OCI-LY3 (cell line): ENCODE results near the gene ZSCAN18.

ENCODE experiments used
- H2AFZ ChIP-seq: fragments of 200-600, 300-600 bp; shearing (Covaris generic); 2 replicates; pipeline ENCODE4 v1.6.0; 2014; ENCODE audit warnings: antibody characterized with exemption, low read depth, low read length
- H3K27ac ChIP-seq: fragments of 200-600, 300-600 bp; sonication (generic); 2 replicates; pipeline ENCODE4 v1.5.1; 2014; ENCODE audit warnings: mild to moderate bottlenecking, low read length, moderate library complexity, mixed read lengths
- H3K27me3 ChIP-seq: fragments of 200-600, 300-600 bp; sonication (generic); 2 replicates; pipeline ENCODE4 v1.6.1; 2014; ENCODE audit warnings: low read depth, low read length, mixed read lengths
- H3K36me3 ChIP-seq: fragments of 200-600, 300-600 bp; sonication (generic); replicated peaks from 2 replicates; pipeline ENCODE3; 2014; ENCODE audit warnings: low read depth, low read length, mixed read lengths
- H3K4me1 ChIP-seq: fragments of 300-600, 200-600 bp; sonication (generic); 2 replicates; pipeline ENCODE4 v1.6.1; 2014; ENCODE audit warnings: low read length, mixed read lengths
- H3K4me2 ChIP-seq: fragments of 200-600, 300-600 bp; sonication (generic); 2 replicates; pipeline ENCODE4 v1.6.1; 2014; ENCODE audit warnings: low read length, mixed read lengths
- H3K4me3 ChIP-seq: fragments of 300-600, 200-600 bp; sonication (generic); 2 replicates; pipeline ENCODE4 v1.5.1; 2014; ENCODE audit warnings: antibody characterized with exemption, mild to moderate bottlenecking, low read length, moderate library complexity
- H3K79me2 ChIP-seq: fragments of 300-600, 200-600 bp; shearing (Covaris generic); 2 replicates; pipeline ENCODE4 v1.6.1; 2014; ENCODE audit warnings: mild to moderate bottlenecking, low read length, mixed read lengths
- H3K9ac ChIP-seq: fragments of 300-600, 200-600 bp; shearing (Covaris generic); 2 replicates; pipeline ENCODE4 v1.6.0; 2014; ENCODE audit warnings: mild to moderate bottlenecking, low read length, moderate library complexity
- H3K9me3 ChIP-seq: fragments of 200-600, 300-600 bp; shearing (Covaris generic); 2 replicates; pipeline ENCODE4 v1.6.1; 2014; ENCODE audit warnings: low read length, mixed read lengths; ENCODE audit not compliant: insufficient read depth
- H4K20me1 ChIP-seq: fragments of 200-600, 300-600 bp; sonication (generic); 2 replicates; pipeline ENCODE4 v1.6.1; 2016; ENCODE audit warnings: low read length, mixed read lengths; ENCODE audit not compliant: insufficient read depth
- EZH2phosphoT487 ChIP-seq: fragments of 200-600 bp; shearing (Covaris generic); IDR thresholded peaks from 2 replicates; pipeline ENCODE4 v1.6.1; 2018; ENCODE audit warnings: antibody characterized with exemption, mixed run types, low read depth
- TF ChIP-seq, protein P1 (sequence below): fragments of 200-600, 300-600 bp; sonication (generic); IDR thresholded peaks from 2 replicates; pipeline ENCODE4 v1.5.1; 2014; ENCODE audit warnings: antibody characterized with exemption, low read length, low read depth

The ZSCAN18 gene

DNA sequence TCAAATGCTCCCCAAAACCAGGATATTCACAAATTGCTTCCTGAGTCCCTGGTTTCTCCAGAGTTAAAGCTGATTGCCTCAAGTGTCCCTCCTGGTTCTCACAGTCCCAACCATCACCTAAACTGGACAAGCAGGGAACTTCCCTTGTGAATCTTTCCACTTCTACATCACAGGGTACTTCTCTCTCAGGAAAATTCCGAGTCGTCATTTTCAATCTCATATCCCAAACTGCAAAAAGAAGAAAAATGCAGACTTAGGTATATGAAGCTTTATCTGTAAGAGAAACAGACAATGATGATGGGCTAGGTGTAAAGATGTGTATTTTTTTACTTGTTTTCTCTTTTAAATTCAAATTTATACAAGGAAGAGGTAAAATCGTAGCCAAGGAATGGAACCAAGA, 31.3 kb upstream of the ZSCAN18 start:
- Histone ChIP-seq H2AFZ (no peak overlapping the region), H3K36me3 (peaks cover 78% of the 10 kb centered on the region), H4K20me1 (no peaks in the 10 kb centered on the region), H3K79me2 (no peaks in the 10 kb centered on the region), H3K27ac (no peak overlapping the region), H3K9ac (no peak overlapping the region), H3K4me2 (no peak overlapping the region), H3K27me3 (no peaks in the 10 kb centered on the region), H3K4me1 (no peaks in the 10 kb centered on the region), H3K9me3 (peaks cover 77% of the 10 kb centered on the region), H3K4me3 (no peak overlapping the region)
- TF ChIP-seq, protein P1, sequence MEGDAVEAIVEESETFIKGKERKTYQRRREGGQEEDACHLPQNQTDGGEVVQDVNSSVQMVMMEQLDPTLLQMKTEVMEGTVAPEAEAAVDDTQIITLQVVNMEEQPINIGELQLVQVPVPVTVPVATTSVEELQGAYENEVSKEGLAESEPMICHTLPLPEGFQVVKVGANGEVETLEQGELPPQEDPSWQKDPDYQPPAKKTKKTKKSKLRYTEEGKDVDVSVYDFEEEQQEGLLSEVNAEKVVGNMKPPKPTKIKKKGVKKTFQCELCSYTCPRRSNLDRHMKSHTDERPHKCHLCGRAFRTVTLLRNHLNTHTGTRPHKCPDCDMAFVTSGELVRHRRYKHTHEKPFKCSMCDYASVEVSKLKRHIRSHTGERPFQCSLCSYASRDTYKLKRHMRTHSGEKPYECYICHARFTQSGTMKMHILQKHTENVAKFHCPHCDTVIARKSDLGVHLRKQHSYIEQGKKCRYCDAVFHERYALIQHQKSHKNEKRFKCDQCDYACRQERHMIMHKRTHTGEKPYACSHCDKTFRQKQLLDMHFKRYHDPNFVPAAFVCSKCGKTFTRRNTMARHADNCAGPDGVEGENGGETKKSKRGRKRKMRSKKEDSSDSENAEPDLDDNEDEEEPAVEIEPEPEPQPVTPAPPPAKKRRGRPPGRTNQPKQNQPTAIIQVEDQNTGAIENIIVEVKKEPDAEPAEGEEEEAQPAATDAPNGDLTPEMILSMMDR, result no peak
- TF ChIP-seq EZH2phosphoT487, result no peak

- H3K4me1 ChIP-seq, result no peaks in the 10 kb centered on the region
- peaks cover 67% of the 10 kb centered on the region for H3K36me3 ChIP-seq
- no peaks in the 10 kb centered on the region for H3K27me3 ChIP-seq
- no peaks in the 10 kb centered on the region for H4K20me1 ChIP-seq
- no peak overlapping the region for H3K9ac ChIP-seq
- no peak overlapping the region for H3K4me3 ChIP-seq
- no peaks in the 10 kb centered on the region for H3K79me2 ChIP-seq
- no peak overlapping the region for H3K27ac ChIP-seq
- H3K4me2 ChIP-seq, result no peak overlapping the region
- no peak overlapping the region for H2AFZ ChIP-seq
- peaks cover 76% of the 10 kb centered on the region for H3K9me3 ChIP-seq
- TF ChIP-seq, protein P1, result no peak
- TF ChIP-seq EZH2phosphoT487, result no peak
These were observed 30.1 kb upstream of the ZSCAN18 start for GRCh38 chr19:58128041-58128685.

DNA sequence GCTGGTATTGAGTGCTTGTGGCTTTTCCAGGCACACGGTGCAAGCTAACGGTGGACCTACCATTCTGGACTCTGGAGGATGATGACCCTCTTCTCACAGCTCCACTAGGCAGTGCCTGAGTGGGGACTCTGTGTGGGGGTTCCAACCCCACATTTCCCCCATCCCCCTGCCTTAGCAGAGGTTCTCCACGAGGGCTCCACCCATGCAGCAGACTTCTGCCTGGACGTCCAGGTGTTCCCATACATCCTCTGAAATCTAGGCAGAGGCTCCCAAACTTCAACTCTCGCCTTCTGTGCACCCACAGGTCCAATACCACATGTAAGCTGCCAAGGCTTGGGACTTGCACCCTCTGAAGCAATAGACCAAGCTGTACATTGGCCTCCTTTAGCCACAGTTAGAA, 25.3 kb upstream of the ZSCAN18 start:
- Histone ChIP-seq H3K9me3 (peaks cover 84% of the 10 kb centered on the region), H3K79me2 (no peaks in the 10 kb centered on the region), H3K4me1 (no peaks in the 10 kb centered on the region), H4K20me1 (no peaks in the 10 kb centered on the region), H3K4me3 (no peak overlapping the region), H2AFZ (no peak overlapping the region), H3K27me3 (no peaks in the 10 kb centered on the region), H3K27ac (no peak overlapping the region), H3K4me2 (no peak overlapping the region), H3K9ac (no peak overlapping the region), H3K36me3 (peaks cover 30% of the 10 kb centered on the region)
- TF ChIP-seq, protein P1, result no peak

DNA sequence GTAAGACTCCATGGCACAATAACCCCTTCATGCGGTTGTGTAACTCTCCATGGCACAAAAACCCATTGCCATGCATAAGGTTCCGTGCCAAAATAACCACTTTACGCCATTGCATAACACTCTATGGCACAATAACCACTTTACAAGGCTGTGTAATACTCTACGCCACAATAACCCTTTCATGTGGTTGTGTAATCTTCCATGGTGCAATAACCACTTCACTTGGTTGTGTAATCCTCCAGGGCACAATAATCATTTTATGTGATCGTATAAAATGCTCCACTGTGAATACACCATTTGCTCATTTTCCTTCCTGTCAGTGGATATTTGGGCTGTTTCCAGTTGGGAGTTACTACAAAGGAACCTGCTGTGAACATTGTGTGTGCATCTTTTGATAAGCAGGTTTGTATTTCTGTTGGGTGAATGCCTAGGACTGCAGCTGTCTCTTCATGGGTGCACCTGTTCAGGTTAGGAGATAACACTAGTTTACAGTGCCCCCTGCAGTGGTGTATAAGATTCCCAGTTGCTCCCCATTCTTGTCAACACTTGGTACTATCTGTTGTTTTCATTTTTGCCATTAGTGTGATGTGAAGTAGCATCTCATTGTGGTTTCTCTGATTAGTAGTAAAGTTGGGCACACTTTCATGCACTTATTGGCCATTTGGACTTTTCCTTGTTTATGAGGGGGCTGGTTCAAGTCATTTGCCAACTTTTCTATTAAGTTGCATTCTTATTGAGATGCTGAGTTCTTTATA, 21.1 kb upstream of the ZSCAN18 start:
- H3K4me2 ChIP-seq, result no peak overlapping the region
- H3K9ac ChIP-seq, result no peak overlapping the region
- H3K9me3 ChIP-seq, result peaks cover 52% of the 10 kb centered on the region
- TF ChIP-seq, protein P1, result no peak
- TF ChIP-seq EZH2phosphoT487, result no peak
- H3K36me3 ChIP-seq, result no peaks in the 10 kb centered on the region
- no peak overlapping the region for H3K27ac ChIP-seq
- no peak overlapping the region for H2AFZ ChIP-seq
- H3K27me3 ChIP-seq, result no peaks in the 10 kb centered on the region
- no peaks in the 10 kb centered on the region for H3K4me1 ChIP-seq
- no peak overlapping the region for H3K4me3 ChIP-seq
- no peaks in the 10 kb centered on the region for H4K20me1 ChIP-seq
- H3K79me2 ChIP-seq, result no peaks in the 10 kb centered on the region
